CD4-positive, alpha-beta T cell treated with Interleukin-21 for 1 hour (primary cell): ENCODE data around the gene MC3R.

Experiments
- DNase-seq: peaks from one replicate; pipeline ENCODE4 v3.0.0-alpha.2; 2020

The MC3R gene

DNA sequence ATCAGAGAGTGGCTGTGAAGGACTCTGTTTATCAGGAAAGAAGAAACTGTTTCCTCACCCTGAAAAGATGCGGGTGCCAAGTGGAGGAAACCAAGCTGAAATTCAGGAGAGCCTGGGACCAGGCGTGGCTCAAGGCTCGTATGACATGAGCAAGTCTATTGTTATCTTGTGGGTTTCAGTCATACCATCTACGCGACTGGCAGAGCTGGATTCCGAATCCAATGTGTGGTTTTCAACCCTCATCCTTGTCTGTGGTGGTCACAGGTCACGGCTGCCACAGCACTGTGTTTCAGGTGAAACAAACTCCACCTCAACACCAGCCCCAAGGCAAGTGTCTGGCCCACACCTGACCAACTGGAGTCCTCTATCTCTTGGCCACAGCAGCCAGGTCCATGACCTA, 9.1 kb downstream of the MC3R start:
- no peak for DNase-seq

GRCh38 chr20:56259948-56260347, 11.4 kb downstream of the MC3R start:
- DNase-seq, result no peak

- no peak for DNase-seq
Measured at GRCh38 chr20:56268536-56268935, 20.0 kb downstream of the MC3R start.

- DNase-seq, result no peak
Measured at GRCh38 chr20:56271974-56272373, 23.4 kb downstream of the MC3R start.

DNA sequence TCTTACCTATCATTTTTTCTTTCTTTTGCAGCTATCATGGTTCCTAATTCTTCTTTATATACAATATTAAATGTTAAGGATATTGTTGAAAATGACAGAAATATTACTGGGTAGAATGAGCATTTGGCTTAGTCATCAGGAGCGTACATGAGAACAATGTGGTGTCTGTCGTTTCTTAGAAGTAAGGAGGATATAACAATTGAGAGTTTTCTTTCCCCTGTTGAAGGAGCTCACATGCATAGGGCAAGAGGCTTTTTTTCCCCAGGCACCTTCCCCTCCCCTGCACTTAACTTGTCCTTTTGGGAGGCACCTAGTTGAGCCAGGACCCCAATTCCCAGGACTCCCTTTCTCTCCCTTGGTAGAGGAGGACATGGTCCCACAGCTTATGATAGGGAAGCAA, 25.0 kb downstream of the MC3R start:
- no peak for DNase-seq

- DNase-seq, result no peak
Measured at GRCh38 chr20:56274156-56274555, 25.6 kb downstream of the MC3R start.

DNA sequence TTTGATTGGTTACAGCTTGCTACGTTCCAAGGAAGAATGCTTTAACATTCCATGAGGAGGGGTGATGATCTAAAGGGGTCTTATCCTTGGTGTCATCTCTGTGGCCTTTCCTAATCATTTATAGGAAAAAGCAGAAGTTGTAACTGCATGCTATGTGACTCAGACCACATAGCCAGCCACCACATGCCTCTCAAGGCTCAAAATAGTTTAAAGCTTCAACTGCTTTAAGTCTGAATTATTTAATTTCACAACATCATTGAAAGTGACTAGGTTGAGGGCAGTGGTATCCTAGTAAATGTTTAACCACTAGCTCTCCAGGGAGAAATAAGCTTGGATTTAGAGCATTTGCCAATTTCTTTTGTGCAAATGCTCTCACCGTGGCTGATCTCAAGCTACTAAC, 29.7 kb downstream of the MC3R start:
- DNase-seq, result no peak

- DNase-seq, result no peak
Measured at GRCh38 chr20:56285496-56285895, 37.0 kb downstream of the MC3R start.

DNA sequence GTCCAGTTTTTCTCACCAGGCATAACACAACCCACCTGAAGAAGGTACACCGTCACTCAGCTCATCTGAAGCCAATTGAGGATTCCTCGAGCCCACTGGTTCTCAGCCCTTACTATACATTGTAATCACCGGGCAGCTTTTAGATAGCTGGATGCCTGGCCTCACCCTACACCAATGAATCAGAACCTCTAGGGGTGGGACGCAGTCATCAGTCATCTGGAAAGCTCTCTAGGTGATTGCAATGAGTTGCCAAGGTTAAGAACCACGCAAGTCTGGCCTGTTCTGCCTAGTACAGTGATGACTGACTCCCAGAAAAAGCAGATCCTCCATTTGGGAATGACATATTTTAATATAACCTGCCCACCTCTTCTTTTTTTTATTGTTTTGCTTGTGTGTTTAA, 41.1 kb downstream of the MC3R start:
- DNase-seq, result no peak

DNA sequence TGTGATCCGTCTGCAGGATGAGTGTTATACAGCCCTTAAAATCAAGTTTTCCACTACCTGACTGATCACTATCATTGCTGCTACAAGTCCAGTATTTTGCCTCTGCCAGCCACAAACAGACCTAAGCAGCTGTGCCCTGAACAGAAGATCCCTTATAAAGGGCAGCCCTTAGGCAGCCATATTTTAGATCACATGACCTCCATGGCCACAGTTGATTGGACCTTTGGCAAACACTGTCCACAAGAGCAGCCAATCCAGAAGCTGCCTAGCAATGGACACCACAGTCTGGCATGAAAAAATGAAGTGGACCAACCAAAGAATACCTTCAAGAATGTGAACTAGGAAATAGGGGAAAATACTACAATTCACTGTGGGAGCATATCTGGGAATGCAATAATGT, 50.8 kb downstream of the MC3R start:
- DNase-seq, result no peak
